Glomerular endothelial cell (primary cell): Measurements from ENCODE around the gene FGD3. TPM values are rescaled to one million over a fixed set of nuclear protein-coding genes. Genes with fewer than 3 reads are reported as not detected.
"Not testable (repeated sequence)": the region's sequence is repeated elsewhere in the genome, so short reads cannot be mapped to it uniquely, and the experiment has no call there.

Source experiments
- DNase-seq: peaks from one replicate; pipeline ENCODE4 v3.0.0-alpha.2; 2011; ENCODE audit warnings: low read depth, low spot score; ENCODE audit errors: extremely low read depth
- total RNA-seq: library from RNA; depleted of rRNA; stranded (reverse); fragments of >200 nt; gene quantifications from 2 replicates; pipeline ENCODE4 v1.2.3, GENCODE V29; 2015

FGD3 gene
- total RNA-seq, 1 donor from 2014 or later, result not detected

DNA sequence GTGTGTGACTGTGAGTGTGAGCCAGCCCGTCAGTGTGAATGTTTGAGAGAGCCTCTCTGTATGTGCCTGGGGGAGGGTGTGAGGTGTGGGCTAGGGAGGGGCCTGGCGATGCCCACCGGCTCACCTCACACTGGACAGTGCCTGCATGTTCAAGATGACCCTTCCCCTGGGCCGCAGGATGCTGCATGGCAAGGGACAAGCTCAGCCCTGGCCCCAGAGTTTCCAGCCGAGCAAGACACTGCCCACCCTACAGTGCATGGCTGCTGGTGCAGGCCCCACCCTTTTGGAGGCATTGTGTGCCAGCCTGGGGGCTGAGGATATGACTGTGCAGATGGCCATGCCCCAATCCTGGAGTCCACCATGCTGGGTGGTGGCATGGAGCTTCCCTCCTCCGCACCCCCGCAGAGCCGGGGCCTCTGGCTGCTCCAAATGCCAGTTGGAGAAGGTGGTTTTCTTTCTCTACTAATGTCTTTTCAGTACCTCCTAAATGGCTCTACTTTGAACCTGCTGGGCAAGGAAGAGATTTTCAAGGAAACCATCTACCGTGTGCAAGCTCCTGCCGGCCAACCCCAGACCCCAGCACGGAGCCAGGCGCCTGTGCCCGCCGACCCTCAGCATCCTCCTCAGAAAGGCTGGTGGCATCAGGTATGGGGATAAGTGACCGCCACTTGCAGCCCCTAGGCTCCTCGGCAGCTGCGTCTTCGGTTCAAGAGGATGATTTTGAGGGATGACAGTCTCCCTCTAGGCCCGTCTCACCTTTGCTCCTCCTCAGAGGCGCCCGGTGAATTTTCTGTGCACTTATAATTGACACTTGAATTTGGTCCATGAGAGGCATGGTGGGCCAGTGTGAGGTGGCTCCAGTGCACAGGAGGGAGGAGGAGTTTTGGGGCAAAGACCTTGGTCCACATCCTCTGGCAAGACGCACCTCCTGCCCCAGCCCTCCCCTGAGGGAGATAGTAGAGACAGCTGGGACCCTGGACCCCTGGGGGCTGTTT lies 27.7 kb downstream of the FGD3 start:
- no peak for DNase-seq

DNA sequence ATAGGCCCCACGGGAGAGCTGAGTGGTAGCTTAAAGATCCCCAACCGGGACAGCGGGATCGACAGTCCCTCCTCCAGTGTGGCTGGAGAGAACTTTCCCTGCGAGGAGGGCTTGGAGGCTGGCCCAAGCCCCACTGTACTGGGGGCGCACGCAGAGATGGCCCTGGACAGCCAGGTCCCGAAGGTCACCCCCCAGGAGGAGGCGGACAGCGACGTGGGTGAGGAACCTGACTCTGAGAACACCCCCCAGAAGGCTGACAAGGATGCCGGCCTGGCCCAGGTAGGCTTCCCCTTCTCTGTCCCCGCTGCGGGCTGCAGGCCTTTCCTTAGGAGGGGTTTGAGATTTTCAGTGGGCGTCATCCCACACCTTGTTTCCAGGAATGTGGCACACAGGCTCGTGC lies 29.1 kb downstream of the FGD3 start:
- no peak for DNase-seq

DNA sequence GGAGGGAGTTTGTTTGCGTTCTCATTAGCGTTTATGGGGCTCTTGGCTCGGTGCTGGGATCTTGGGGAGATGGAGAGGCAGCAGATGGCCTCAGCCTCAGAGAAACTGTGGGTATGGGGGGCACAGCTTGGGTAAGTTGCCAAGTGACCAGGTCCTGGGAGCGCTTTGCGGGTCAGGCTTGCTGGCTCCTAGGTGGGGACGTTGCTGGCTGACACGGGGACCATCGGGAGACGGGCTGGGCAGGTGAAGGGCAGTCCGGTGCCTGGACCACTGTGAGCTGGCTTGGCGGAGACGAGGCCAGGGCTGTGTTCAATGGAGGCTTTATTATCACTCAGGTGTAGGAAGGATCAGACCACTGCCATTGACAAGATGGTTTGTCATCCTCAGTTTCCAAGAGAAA lies 30.0 kb downstream of the FGD3 start:
- DNase-seq, result no peak

DNA sequence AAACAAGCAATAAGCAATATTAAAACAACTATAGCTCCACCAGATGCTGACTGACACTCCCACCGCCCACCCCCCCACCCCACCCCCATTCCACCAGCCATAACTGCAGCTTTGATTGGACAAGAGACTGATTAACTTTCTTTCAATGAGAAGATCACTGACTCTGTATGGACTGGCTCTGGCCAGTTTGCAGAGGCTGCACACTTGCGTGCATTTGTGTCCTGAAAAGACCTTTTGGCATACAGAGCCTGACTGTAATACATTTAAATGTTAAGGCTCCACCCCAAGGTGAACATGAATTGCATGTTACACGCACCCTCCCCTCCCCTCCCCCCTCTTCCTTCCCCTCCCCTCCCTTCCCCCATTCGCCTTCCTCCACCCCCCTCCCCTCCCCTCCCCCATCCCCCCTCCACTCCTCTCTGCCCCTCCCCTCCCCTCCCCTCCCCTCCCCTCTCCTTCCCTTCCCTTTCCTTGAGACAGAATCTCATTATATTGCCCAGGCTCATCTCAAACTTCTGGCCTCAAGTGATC lies 31.1 kb downstream of the FGD3 start:
- DNase-seq, result no peak

DNA sequence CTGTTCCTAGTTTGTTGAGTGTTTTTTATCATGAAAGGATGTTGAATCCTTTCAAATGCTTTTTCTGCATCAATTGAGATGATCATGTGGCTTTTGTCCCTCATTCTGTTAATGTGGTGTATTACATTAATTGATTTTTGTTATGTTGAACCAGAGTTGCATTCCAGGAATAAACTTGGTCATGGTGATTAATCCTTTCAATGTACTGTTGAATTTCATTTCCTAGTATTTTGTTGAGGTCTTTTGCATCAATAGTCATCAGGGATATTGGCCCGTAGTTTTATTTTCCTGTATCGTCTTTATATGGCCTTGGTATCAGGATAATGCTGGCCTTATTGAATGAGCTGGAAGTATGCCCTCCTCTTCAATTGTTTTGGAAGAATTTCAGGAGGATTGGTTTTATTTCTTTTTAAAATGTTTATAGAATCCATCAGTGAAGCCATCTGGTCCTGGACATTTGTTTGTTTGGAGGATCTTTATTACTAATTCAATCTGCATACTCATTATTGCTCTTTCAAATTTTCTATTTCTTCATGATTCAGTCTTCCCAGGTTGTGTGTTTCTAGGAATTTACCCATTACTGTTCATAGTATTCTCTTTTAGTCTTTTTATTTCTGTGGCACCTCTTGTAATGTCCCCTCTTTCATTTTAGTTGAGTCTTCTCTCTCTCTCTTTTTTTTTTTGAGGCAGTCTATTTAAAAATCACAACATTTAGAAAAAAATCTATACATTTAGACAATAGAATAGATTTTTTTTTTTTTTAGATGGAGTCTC lies 32.1 kb downstream of the FGD3 start:
- DNase-seq, result no peak

DNA sequence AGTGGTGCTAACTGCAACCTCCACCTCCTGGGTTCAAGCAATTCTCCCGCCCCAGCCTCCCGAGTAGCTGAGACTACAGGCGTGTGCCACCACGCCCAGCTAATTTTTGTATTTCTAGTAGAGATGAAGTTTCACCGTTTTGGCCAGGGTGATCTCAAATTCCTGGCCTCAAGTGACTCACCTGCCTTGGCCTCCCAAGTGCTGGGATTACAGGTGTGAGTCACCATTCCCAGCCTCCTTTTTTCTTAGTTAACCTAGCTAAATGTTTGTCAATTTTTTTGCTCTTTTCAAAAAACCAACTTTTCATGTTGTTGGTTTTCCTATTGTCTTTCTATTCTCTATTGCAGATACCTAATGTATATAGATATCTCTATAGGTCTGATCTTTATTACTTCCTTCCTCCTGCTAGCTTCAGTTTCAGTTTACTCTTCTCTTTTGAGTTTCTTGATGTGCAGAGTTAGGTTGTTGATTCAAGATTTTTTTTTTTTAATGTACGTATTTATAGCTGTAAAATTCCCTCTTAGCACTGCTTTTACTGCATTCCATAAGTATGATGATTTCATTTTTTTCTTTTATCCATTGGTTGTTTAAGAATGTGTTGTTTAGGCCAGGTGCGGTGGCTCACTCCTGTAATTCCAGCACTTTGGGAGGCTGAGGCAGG lies 32.9 kb downstream of the FGD3 start:
- no peak for DNase-seq

DNA sequence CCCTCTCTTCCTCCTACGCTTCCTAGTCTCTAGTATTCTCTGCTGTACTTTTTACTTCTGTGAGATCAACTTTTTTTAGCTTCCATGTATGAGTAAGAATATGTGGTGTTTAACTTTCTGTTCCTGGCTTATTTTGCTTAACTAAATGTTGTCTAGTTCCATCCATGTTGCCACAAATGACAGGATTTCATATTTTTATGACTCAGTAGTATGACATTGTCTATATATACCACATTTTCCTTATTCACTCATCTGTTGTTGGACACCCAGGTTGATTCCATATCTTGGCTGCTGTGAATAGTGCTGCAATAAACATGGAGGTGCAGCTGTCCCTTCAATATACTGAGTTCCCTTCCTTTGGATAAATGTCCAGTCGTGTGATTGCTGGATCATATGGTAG lies 34.8 kb downstream of the FGD3 start:
- DNase-seq, result no peak

DNA sequence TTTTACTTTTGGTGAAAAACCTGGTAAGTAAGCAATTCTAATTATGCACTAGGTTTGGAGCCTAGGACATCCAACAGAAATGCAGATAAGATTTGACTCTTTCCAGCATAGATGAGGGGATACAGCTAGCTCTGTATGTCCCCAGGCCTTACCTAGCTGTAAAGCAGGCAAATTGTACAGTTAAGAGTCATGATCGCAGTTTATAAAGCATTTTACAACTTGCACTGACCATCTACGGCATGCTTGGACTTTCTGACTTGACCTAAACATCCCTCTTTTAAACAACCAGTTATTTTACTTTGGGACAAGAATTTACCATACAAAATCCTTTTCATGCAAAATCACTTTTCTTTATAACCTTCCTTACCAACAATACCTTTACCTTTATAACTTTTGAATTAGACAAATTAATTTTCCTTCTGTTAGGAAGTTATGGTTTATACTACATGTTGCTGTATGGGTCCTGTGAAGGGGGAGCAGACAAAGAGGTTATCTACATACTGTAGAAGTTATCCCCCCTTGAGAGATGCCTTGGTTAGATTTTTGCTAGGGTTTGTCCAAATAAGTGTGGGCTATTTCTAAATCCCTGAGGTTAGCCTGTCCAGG lies 36.8 kb downstream of the FGD3 start:
- DNase-seq, result no peak

DNA sequence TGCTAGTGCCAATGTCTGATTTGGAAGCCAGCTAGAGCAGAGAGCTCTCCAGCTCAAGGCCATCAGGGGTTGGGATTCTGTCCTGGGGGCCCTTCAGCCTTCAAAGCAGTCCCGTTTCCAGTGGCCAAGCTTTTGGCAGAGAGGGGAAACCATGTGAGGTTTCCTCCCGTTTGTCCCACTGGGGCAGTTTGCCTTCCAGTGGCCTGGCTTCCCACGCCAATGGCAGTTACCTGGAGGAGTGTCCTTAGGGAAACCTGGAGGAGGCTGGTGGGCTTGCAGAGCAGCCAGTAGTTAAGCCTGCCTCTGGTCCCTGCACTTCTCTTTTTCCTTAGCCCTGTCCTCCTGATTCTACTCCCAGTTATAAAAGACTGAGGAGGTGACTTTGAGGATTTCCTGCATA lies 37.7 kb downstream of the FGD3 start:
- no peak for DNase-seq

DNA sequence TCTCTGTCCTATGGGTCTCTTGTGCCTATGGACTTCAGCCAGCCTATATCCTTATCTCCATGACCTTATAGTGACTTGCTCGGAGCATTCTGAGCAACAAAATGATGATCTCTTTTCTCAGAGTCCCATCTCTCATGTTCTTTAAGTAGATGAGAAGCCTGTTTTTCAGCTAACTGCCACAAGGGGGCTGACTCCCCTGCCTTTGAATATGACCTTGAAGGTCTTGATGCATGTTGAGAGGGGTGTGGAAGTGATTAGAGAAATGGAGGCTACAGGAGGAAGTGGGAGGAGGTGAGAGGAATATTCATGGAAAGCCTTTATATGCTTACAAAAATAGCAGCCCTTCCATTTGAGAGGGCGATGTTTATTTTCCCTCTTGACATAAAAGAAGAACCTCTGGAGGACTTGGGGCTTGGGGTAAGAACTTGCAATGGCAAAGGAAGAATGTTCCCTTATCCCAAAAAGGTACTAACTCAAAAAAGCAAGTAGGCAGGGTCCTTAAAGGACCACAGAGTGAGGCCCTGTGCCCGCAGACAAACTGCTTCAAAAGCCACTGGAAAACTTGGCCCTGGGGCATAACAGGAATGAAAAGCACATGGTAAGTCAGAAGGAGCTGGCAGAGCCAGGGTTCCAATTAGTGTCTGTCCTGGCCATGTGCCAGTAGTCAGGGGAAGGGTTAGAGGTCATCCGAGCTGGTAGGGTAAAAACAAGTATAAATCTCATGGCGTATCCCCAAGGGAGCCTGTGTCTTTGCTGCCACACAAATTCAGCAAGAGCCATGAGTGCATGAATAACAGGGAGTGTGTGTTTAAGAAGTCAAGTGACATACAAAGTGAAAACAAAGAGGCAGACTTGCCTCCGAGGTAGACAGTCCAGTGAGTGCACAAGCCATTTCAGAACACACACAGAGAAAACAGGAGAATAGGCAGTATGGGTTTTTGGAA lies 39.1 kb downstream of the FGD3 start:
- no peak for DNase-seq

DNA sequence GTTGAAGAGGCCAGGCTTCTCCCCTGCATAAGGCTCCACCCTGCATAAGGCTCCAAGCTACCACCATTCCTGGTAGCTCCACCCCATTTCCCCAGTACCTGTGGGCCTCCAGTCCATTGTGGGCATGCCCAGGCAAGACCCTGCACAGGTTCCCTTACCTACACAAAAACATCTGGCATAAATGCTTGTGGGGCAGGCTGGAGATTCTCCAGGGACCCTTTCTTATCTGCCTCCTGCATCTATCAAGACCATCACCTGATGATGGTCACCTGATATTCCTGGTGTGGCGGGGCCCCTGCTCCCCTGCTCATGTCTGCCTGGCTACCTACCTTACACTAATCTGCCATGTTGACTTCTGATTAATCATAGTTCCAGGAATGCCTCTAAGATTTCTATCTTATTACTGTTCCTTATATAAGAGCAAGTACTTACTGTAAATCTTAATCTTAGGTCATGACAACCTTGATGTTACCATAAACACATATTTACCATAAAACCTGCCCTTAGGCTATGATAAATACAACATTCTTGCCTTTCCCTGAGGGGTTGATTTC lies 41.0 kb downstream of the FGD3 start:
- no peak for DNase-seq

DNA sequence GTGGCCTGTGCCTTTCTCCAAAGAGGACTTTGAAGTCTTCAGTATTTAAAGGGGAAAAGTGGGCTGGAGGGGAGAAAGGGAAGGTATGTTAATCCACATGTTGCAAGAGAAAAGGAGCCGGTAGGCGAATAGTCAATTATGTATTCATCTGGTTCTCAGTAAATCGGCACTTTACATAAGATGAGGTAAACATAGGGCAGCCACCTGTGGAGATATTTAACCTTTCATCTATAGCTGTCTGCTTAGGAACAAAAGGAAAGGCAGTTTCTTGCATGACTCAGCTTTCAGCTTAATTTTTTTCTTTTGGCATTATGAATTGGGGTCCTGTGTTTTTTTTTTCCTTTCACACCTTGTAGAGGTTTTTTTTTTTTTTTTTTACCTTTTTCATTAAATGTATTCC lies 42.2 kb downstream of the FGD3 start:
- DNase-seq, result no peak

DNA sequence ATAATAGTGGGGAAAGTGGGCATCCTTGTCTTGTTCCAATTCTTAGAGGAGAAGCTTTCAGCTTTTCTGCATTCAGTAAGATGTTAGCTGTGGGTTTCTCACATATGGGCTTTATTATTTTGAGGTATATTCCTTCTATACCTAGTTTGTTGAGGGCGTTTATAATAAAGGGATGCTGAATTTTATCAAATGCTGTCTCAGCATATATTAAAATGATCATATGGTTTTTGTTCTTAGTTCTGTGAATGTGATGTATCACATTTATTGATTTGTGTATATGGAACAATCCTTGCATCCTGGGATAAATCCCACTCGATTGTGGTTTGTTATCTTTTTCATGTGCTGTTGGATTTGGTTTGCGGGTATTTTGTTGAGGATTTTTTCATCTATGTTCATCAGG lies 43.1 kb downstream of the FGD3 start:
- no peak for DNase-seq

DNA sequence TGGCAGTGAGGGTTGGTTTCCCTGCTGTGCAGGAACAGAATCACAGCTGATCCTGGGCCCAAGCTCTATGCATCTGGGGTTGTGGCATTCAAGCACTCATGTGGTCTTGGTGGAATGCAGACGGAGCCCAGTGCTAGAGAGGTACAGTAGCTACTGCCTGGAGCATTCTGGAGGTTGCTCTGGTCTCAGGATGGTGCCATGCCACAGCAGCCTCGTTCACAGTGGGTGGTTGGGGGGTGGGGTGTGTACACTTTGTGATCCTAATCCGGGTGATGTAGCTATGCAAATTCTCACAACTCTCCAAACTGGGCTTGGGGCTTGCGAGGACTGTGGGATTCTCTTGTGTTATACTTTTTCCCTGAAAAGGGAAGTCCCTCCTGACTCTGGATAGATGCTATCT lies 45.2 kb downstream of the FGD3 start:
- no peak for DNase-seq

DNA sequence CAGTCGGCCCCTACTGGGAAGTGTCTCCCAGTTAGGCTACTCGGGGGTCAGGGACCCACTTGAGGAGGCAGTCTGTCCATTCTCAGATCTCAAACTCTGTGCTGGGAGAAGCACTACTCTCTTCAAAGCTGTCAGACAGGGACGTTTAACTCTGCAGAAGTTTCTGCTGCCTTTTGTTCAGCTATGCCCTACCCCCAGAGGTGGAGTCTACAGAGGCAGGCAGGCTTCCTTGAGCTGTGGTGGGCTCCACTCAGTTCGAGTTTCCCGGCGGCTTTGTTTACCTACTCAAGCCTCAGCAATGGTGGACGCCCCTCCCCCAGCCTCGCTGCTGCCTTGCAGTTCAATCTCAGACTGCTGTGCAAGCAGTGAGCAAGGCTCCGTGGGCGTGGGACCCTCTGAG lies 51.5 kb downstream of the FGD3 start:
- DNase-seq, result not testable (repeated sequence)

DNA sequence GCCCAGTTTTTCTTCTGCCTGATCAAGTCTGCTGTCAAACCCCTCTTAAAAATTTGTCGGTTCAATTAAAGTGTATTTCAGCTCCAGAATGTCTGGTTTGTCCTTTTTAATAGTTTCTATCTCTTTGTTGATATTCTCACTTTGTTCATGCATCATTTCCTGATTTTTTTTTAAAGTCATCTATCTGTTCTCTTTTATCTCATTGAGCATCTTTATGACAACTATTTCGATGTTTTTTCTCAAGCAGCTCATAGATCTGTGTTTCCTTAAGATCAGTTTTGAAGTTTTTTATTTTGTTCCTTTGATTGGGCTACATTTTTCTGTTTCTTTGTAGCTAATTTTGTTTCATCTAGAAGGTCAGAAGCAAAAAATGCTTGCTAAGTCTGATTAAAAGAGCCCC lies 53.7 kb downstream of the FGD3 start:
- DNase-seq, result no peak

DNA sequence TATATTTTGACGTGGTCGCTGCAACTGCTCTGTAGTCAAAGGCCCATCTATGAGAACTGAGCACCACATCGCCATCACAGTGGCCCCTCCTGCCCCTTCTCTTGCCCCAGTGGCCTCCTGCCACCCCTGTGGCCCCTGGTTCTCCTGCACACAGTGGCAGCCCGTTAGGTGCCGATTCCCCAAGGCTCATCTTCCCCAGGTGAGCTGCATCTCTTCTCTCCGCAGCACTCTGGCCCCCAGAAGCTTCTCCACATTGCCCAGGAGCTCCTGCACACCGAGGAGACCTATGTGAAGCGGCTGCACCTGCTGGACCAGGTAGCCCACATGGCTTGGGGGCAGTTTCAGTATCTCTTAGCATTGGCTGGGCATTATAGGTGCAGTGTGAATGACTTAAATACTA lies 55.4 kb downstream of the FGD3 start:
- DNase-seq, result no peak

DNA sequence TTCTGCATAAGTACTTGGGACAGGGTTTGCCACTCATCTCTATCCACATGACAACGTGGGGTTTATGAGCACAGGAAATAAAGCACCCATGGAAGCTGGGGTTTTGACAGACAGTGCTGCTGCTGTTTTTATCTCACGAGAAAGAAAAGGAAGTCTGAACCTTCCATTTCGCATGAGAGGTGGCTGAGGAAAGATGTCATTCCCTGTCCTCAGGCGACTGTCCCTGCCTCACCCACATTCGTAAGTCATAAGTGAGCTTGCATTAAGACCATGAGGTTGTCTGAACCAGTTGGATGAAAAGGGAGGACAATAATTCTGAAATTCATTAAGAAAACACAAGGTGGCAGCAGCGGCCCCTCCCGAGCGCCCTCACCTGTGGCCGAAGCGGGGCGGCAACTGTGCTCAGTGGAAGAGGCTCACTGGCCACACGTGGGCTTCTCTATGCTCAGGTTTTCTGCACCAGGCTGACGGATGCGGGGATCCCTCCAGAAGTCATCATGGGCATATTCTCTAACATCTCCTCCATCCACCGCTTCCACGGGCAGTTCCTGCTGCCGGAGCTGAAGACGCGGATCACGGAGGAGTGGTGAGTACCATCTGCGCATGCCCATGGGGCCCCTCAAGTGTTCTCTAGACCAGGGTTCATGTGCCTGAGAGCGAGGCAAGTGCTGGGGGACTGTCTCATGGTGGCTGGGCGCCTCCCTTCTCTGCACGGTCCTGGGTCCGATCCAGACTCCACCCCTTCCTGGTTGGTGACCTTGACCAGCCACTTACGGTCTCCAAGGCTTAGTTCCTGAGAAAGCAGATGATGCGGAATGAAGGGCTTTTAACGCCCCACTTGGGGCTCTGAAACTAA lies 56.5 kb downstream of the FGD3 start:
- DNase-seq, result peak; percentile 9
